HCT116 (cell line): Measurements from ENCODE around the gene FOXP2. TPM values are rescaled to one million over a fixed set of nuclear protein-coding genes. Genes with fewer than 3 reads are reported as not detected.

Source experiments
- ATAC-seq: fragments of 200-7000 bp; cut with Tn5 transposase; 2 replicates; pipeline ENCODE4 v1.9.1; 2020; ENCODE audit warnings: mild to moderate bottlenecking, moderate library complexity
- BruUV-seq: library from RNA; stranded (reverse); fragments of 400-500 nt; replicated peaks from 2 replicates; lab custom pipeline; 2021; lab: Mats Ljungman, UMichigan
- CTCF ChIA-PET: fragments of 300-600 bp; sonication (Branson Sonifier 250); formaldehyde crosslinking; loops from one replicate; lab custom pipeline; 2021; ENCODE audit warnings: antibody characterized with exemption; lab: Charles Lee
- POLR2A ChIA-PET: fragments of 300-600, 350-600 bp; sonication (Branson Sonifier 250); formaldehyde crosslinking; loops from one replicate; lab custom pipeline; 2021; ENCODE audit warnings: antibody characterized with exemption; lab: Charles Lee
- RAD21 ChIA-PET, 2 experiments: fragments of 300-600 bp; sonication (Branson Sonifier 250); formaldehyde crosslinking; loops; one replicate each; lab custom pipeline; 2023; ENCODE audit warnings: low total read pairs in 2 of 2; ENCODE audit not compliant: uncharacterized antibody in 2 of 2, unreplicated experiment in 2 of 2, low non-redundant PET in 1 of 2; lab: Charles Lee
- DNase-seq: peaks from one replicate; pipeline ENCODE4 v3.0.0-alpha.2; 2010; ENCODE audit warnings: low read depth, low spot score
- H2AFZ ChIP-seq: fragments of 200-600 bp; shearing (Covaris generic), sonication (generic); 2 replicates; pipeline ENCODE4 v1.6.1; 2017; ENCODE audit warnings: low read depth, mixed run types, mixed read lengths, antibody characterized with exemption, low read length; ENCODE audit not compliant: poor library complexity, severe bottlenecking
- H3K27ac ChIP-seq: 2 replicates; pipeline ENCODE4 v1.5.1; 2012; ENCODE audit warnings: low read depth, low read length
- H3K27me3 ChIP-seq: fragments of 200-600 bp; sonication (generic); 2 replicates; pipeline ENCODE4 v1.6.1; 2016; ENCODE audit warnings: mixed run types, low read length, mixed read lengths; ENCODE audit not compliant: insufficient read depth
- H3K36me3 ChIP-seq, 2 experiments: fragments of 200-500 bp in 1 of 2; fragments of 200-600 bp in 1 of 2; sonication (Bioruptor generic) in 1 of 2; sonication (generic) in 1 of 2; 2 replicates each; pipeline versions ENCODE4 v1.5.1 to v1.6.1; 2014 to 2016; ENCODE audit warnings: low read length in 2 of 2, inconsistent platforms in 1 of 2, mixed read lengths in 1 of 2, mixed run types in 1 of 2; ENCODE audit not compliant: insufficient read depth in 2 of 2, control insufficient read depth in 1 of 2
- H3K4me1 ChIP-seq, 2 experiments: fragments of 200-600 bp in 1 of 2; sonication (generic) in 1 of 2; 2 replicates each; pipeline versions ENCODE4 v1.5.1 to v1.6.1; 2012 to 2017; ENCODE audit warnings: low read length in 2 of 2, inconsistent platforms in 1 of 2, mild to moderate bottlenecking in 1 of 2, mixed read lengths in 1 of 2, mixed run types in 1 of 2, moderate library complexity in 1 of 2; ENCODE audit not compliant: insufficient read depth in 2 of 2, control insufficient read depth in 1 of 2
- H3K4me2 ChIP-seq: fragments of 200-600 bp; sonication (generic); 2 replicates; pipeline ENCODE4 v1.6.1; 2017; ENCODE audit warnings: mixed run types, low read length, mixed read lengths
- H3K4me3 ChIP-seq, 2 experiments: fragments of 200-600 bp in 1 of 2; sonication (generic) in 1 of 2; replicated peaks in 1 of 2; 2 replicates each; pipeline ENCODE4 v1.5.1; 2011 to 2016; ENCODE audit warnings: low read length in 2 of 2, control low read depth in 1 of 2, low read depth in 1 of 2, mild to moderate bottlenecking in 1 of 2, mixed read lengths in 1 of 2, mixed run types in 1 of 2
- H3K79me2 ChIP-seq: fragments of 200-600 bp; sonication (generic); 2 replicates; pipeline ENCODE4 v1.6.1; 2017; ENCODE audit warnings: mild to moderate bottlenecking, mixed run types, low read length, moderate library complexity, mixed read lengths; ENCODE audit not compliant: insufficient read depth
- H3K9ac ChIP-seq: fragments of 200-600 bp; sonication (generic); 2 replicates; pipeline ENCODE4 v1.6.1; 2016; ENCODE audit warnings: low read length, mixed read lengths
- H3K9me2 ChIP-seq: fragments of 200-600 bp; sonication (generic), shearing (Covaris generic); 2 replicates; pipeline ENCODE4 v1.6.1; 2017; ENCODE audit warnings: mixed run types, mild to moderate bottlenecking, moderate library complexity; ENCODE audit not compliant: insufficient read depth
- H3K9me3 ChIP-seq, 2 experiments: fragments of 200-500 bp in 1 of 2; fragments of 200-600 bp in 1 of 2; sonication (Bioruptor generic) in 1 of 2; sonication (generic) in 1 of 2; 2 replicates each; pipeline ENCODE4 v1.6.1; 2014 to 2017; ENCODE audit warnings: low read length in 2 of 2, mixed read lengths in 2 of 2, inconsistent platforms in 1 of 2, low read depth in 1 of 2, mild to moderate bottlenecking in 1 of 2, mixed run types in 1 of 2, moderate library complexity in 1 of 2; ENCODE audit not compliant: control insufficient read depth in 1 of 2, insufficient read depth in 1 of 2
- H4K20me1 ChIP-seq: fragments of 200-600 bp; sonication (generic), shearing (Covaris generic); 2 replicates; pipeline ENCODE4 v1.6.1; 2017; ENCODE audit warnings: mixed run types, mild to moderate bottlenecking, moderate library complexity; ENCODE audit not compliant: insufficient read depth
- CBX3 ChIP-seq: IDR thresholded peaks from 2 replicates; pipeline ENCODE4 v1.6.1; 2012; ENCODE audit warnings: low read depth
- CEBPB ChIP-seq: IDR thresholded peaks from 2 replicates; pipeline ENCODE4 v1.6.1; 2012; ENCODE audit warnings: low read depth
- EZH2 ChIP-seq: fragments of 200-600 bp; sonication (generic); IDR thresholded peaks from 2 replicates; pipeline ENCODE4 v1.6.1; 2017; ENCODE audit warnings: antibody characterized with exemption, mixed run types
- EZH2phosphoT487 ChIP-seq: fragments of 200-600 bp; IDR thresholded peaks from 2 replicates; pipeline ENCODE4 v1.6.1; 2018; ENCODE audit warnings: antibody characterized with exemption, borderline replicate concordance
- FOSL1 ChIP-seq: IDR thresholded peaks from 2 replicates; pipeline ENCODE4 v1.6.1; 2012; ENCODE audit warnings: low read depth
- MAX ChIP-seq: IDR thresholded peaks from 2 replicates; pipeline ENCODE4 v1.6.1; 2012
- POLR2A ChIP-seq: IDR thresholded peaks from 2 replicates; pipeline ENCODE4 v1.7.0; 2011; ENCODE audit warnings: borderline replicate concordance; ENCODE audit not compliant: insufficient read depth, insufficient read length; ENCODE audit errors: extremely low read depth
- RAD21 ChIP-seq: IDR thresholded peaks from 2 replicates; pipeline ENCODE4 v1.6.1; 2012; ENCODE audit warnings: low read depth, mild to moderate bottlenecking
- SIN3A ChIP-seq: IDR thresholded peaks from 2 replicates; pipeline ENCODE4 v1.6.1; 2012; ENCODE audit warnings: low read depth
- SP1 ChIP-seq: IDR thresholded peaks from 2 replicates; pipeline ENCODE4 v1.6.1; 2012; ENCODE audit warnings: low read depth
- SRF ChIP-seq: IDR thresholded peaks from 2 replicates; pipeline ENCODE4 v1.6.1; 2012; ENCODE audit warnings: low read depth
- TCF7L2 ChIP-seq: IDR thresholded peaks from 2 replicates; pipeline ENCODE4 v1.7.0; 2011; ENCODE audit warnings: borderline replicate concordance, inconsistent platforms; ENCODE audit not compliant: insufficient read depth, insufficient read length; ENCODE audit errors: extremely low read depth
- ZBTB33 ChIP-seq: IDR thresholded peaks from 2 replicates; pipeline ENCODE4 v1.6.1; 2011; ENCODE audit warnings: mild to moderate bottlenecking, low read length, moderate library complexity; ENCODE audit not compliant: insufficient replicate concordance; ENCODE audit errors: extremely low read depth
- ZFX ChIP-seq: fragments of 450-650 bp; IDR thresholded peaks from 2 replicates; pipeline ENCODE4 v1.6.1; 2017
- ZNF274 ChIP-seq: fragments of 200-500 bp; sonication (Bioruptor generic); IDR thresholded peaks from 2 replicates; pipeline ENCODE4 v1.6.1; 2014; ENCODE audit warnings: mild to moderate bottlenecking, low read depth, low read length, inconsistent platforms
- intact Hi-C: fragments of 100-400 bp; cut with micrococcal nuclease; formaldehyde crosslinking; loops from 2 replicates; pipeline ENCODE4 v1.10.0; 2022
- total RNA-seq: library from RNA; stranded (reverse); gene quantifications from one replicate; pipeline ENCODE4 v1.2.1, GENCODE V29; 2021; ENCODE audit not compliant: unreplicated experiment
- TF ChIP-seq, protein P1 (sequence below), 3 experiments: fragments of 200-600 bp in 1 of 3; sonication (generic) in 1 of 3; IDR thresholded peaks in 2 of 3; conservative IDR thresholded peaks in 1 of 3; 2 replicates each; pipeline ENCODE4 v1.5.1; 2012 to 2017; ENCODE audit warnings: low read depth in 2 of 3, low read length in 2 of 3, antibody characterized with exemption in 1 of 3, borderline replicate concordance in 1 of 3, control low read depth in 1 of 3, mild to moderate bottlenecking in 1 of 3, mixed read lengths in 1 of 3, mixed run types in 1 of 3, moderate library complexity in 1 of 3; ENCODE audit not compliant: insufficient read depth in 1 of 3
- TF ChIP-seq, protein P2 (sequence below): IDR thresholded peaks from 2 replicates; pipeline ENCODE4 v1.6.1; 2012

Gene FOXP2
- total RNA-seq, 1 experiment from 2014 or later: 2.5 TPM

DNA sequence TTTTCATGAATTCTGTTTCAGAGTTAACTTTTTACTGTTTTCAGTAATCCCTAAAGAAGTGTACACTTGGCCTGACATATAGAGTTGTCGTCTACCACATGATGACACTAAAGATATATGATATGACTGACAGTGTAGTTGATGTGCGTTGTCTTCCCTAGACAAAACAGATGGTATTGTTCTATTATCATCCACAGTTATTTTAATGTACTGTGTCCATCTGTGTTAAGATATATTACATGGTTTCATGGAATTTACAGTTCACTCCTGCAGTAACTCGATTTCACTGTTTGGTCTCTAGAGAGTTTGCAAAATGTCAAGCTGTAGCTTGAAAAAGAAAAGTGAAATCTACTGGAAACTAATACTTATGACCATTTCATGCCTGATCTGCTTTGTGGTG, 18.1 kb downstream of the FOXP2 start:
- Histone ChIP-seq H3K27me3 (no peaks in the 10 kb centered on the region), H3K9me3 (no peaks in the 10 kb centered on the region), H3K36me3 (no peaks in the 10 kb centered on the region), H3K9ac (no peak overlapping the region), H3K9me2 (no peaks in the 10 kb centered on the region), H3K4me1 (no peaks in the 10 kb centered on the region), H3K4me3 (no peak overlapping the region), H2AFZ (no peak overlapping the region), H3K27ac (no peak overlapping the region), H3K79me2 (no peaks in the 10 kb centered on the region), H3K4me2 (no peak overlapping the region), H4K20me1 (no peaks in the 10 kb centered on the region)
- TF ChIP-seq, protein P1, sequence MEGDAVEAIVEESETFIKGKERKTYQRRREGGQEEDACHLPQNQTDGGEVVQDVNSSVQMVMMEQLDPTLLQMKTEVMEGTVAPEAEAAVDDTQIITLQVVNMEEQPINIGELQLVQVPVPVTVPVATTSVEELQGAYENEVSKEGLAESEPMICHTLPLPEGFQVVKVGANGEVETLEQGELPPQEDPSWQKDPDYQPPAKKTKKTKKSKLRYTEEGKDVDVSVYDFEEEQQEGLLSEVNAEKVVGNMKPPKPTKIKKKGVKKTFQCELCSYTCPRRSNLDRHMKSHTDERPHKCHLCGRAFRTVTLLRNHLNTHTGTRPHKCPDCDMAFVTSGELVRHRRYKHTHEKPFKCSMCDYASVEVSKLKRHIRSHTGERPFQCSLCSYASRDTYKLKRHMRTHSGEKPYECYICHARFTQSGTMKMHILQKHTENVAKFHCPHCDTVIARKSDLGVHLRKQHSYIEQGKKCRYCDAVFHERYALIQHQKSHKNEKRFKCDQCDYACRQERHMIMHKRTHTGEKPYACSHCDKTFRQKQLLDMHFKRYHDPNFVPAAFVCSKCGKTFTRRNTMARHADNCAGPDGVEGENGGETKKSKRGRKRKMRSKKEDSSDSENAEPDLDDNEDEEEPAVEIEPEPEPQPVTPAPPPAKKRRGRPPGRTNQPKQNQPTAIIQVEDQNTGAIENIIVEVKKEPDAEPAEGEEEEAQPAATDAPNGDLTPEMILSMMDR (IDR thresholded peaks at IDR 0.05 in 2 of 3, conservative IDR thresholded peaks at IDR 0.05 in 1 of 3; ENCODE audit: borderline replicate concordance in 1 of 3, insufficient read depth in 1 of 3, low read depth in 2 of 3, low read length in 2 of 3): no peak
- TF ChIP-seq ZFX (no peak), CBX3 (no peak), POLR2A (no peak), SIN3A (no peak), FOSL1 (no peak), MAX (no peak), EZH2 (no peak), EZH2phosphoT487 (no peak), TCF7L2 (no peak), ZNF274 (no peak), SP1 (no peak), RAD21 (no peak), ZBTB33 (no peak), SRF (no peak), CEBPB (no peak)
- TF ChIP-seq, protein P2, sequence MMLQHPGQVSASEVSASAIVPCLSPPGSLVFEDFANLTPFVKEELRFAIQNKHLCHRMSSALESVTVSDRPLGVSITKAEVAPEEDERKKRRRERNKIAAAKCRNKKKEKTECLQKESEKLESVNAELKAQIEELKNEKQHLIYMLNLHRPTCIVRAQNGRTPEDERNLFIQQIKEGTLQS: no peak
- ChIA-PET CTCF (no interaction called here), RAD21 (no interaction called here), POLR2A (no interaction called here)
- no peak for DNase-seq
- no peak for ATAC-seq
- no TSS peak for BruUV-seq
- intact Hi-C loops: no loop called here
